Liver (tissue), 3 donors: ENCODE results near the gene GPR15LG.

Experiments
- GABPA ChIP-seq, 2 donors: IDR thresholded peaks in 1 of 2; conservative IDR thresholded peaks in 1 of 2; 2 replicates each; pipeline ENCODE4 v1.6.1; 2016; ENCODE audit warnings: antibody characterized with exemption in 2 of 2, mild to moderate bottlenecking in 1 of 2, moderate library complexity in 1 of 2
- JUND ChIP-seq, 2 donors: IDR thresholded peaks; 2 replicates each; pipeline ENCODE4 v1.6.1; 2016; ENCODE audit warnings: antibody characterized with exemption in 2 of 2
- NR2F2 ChIP-seq: IDR thresholded peaks from 2 replicates; pipeline ENCODE4 v1.6.1; 2016; ENCODE audit warnings: antibody characterized with exemption
- RXRA ChIP-seq, 2 donors: IDR thresholded peaks; 2 replicates each; pipeline ENCODE4 v1.6.1; 2017 to 2018; ENCODE audit warnings: antibody characterized with exemption in 2 of 2, mild to moderate bottlenecking in 1 of 2
- SP1 ChIP-seq: IDR thresholded peaks from 2 replicates; pipeline ENCODE4 v1.6.1; 2018; ENCODE audit warnings: antibody characterized with exemption, mild to moderate bottlenecking
- TAF1 ChIP-seq: conservative IDR thresholded peaks from 2 replicates; pipeline ENCODE4 v1.6.1; 2016; ENCODE audit warnings: antibody characterized with exemption, mild to moderate bottlenecking
- TF ChIP-seq, protein P1 (sequence below): IDR thresholded peaks from 2 replicates; pipeline ENCODE4 v1.6.1; 2016; ENCODE audit warnings: antibody characterized with exemption, mild to moderate bottlenecking
- TF ChIP-seq, protein P2 (sequence below): fragments of 150-350 bp; IDR thresholded peaks from 2 replicates; pipeline ENCODE4 v1.5.1; 2017; ENCODE audit warnings: improper control_type of control experiment, low read depth, low read length; ENCODE audit not compliant: missing input control
- donor health status: healthy.
- donor health status: healthy.

DNA sequence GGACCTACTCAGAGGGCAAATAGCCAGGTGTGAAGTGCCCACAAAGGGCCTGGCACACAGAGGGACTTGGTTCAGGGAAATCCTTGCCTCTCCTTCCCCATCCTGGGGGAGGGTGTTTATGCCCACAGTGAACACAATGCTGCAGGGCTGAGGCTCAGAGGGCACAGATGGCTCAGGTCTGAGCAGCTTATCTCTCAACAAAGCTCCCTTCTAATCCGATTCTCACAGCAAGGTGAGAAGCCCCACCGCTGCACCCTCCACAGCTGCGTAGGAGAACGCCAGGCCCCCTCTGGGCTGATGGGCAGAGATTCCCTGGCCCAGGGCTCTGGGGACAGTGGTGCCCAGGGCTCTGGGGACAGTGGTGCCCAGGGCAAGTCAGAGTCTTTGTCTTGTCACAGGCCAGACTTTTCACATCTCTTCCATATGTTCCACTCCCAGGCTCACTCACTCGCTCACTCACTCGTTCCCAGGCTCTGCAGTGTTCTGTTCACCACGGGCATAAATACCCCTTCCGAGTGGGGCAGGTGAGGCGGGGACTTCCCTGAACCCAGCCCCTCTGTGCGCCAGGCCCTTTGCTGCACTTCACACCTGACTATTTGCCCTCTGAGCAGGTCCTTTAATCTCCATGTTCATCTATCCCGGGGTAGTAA lies 12.1 kb downstream of the GPR15LG start:
- TF ChIP-seq, protein P1, sequence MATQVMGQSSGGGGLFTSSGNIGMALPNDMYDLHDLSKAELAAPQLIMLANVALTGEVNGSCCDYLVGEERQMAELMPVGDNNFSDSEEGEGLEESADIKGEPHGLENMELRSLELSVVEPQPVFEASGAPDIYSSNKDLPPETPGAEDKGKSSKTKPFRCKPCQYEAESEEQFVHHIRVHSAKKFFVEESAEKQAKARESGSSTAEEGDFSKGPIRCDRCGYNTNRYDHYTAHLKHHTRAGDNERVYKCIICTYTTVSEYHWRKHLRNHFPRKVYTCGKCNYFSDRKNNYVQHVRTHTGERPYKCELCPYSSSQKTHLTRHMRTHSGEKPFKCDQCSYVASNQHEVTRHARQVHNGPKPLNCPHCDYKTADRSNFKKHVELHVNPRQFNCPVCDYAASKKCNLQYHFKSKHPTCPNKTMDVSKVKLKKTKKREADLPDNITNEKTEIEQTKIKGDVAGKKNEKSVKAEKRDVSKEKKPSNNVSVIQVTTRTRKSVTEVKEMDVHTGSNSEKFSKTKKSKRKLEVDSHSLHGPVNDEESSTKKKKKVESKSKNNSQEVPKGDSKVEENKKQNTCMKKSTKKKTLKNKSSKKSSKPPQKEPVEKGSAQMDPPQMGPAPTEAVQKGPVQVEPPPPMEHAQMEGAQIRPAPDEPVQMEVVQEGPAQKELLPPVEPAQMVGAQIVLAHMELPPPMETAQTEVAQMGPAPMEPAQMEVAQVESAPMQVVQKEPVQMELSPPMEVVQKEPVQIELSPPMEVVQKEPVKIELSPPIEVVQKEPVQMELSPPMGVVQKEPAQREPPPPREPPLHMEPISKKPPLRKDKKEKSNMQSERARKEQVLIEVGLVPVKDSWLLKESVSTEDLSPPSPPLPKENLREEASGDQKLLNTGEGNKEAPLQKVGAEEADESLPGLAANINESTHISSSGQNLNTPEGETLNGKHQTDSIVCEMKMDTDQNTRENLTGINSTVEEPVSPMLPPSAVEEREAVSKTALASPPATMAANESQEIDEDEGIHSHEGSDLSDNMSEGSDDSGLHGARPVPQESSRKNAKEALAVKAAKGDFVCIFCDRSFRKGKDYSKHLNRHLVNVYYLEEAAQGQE: no peak
- TF ChIP-seq NR2F2 (no peak), TAF1 (no peak), SP1 (no peak), RXRA (IDR thresholded peaks at IDR 0.05) (no peak), JUND (IDR thresholded peaks at IDR 0.05) (no peak), GABPA (IDR thresholded peaks at IDR 0.05 in 1 of 2, conservative IDR thresholded peaks at IDR 0.05 in 1 of 2) (no peak)
- TF ChIP-seq, protein P2, sequence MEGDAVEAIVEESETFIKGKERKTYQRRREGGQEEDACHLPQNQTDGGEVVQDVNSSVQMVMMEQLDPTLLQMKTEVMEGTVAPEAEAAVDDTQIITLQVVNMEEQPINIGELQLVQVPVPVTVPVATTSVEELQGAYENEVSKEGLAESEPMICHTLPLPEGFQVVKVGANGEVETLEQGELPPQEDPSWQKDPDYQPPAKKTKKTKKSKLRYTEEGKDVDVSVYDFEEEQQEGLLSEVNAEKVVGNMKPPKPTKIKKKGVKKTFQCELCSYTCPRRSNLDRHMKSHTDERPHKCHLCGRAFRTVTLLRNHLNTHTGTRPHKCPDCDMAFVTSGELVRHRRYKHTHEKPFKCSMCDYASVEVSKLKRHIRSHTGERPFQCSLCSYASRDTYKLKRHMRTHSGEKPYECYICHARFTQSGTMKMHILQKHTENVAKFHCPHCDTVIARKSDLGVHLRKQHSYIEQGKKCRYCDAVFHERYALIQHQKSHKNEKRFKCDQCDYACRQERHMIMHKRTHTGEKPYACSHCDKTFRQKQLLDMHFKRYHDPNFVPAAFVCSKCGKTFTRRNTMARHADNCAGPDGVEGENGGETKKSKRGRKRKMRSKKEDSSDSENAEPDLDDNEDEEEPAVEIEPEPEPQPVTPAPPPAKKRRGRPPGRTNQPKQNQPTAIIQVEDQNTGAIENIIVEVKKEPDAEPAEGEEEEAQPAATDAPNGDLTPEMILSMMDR: no peak
